ENCODE results near the gene THRB.

THRB gene

GRCh38 chr3:24232784-24233183 is 261.9 kb downstream of the THRB start:
- ChIA-PET POLR2A (no interaction called here), CTCF (interaction anchor here (1.2 to 3.7 kb wide), 5 partner anchors 9 to 233 kb away, joined by 4 to 16 read pairs (median 5); no protein-coding TSS in a partner anchor)
- DNase-seq (ENCODE audit: extremely low spot score): no peak
- TF ChIP-seq, protein P1, sequence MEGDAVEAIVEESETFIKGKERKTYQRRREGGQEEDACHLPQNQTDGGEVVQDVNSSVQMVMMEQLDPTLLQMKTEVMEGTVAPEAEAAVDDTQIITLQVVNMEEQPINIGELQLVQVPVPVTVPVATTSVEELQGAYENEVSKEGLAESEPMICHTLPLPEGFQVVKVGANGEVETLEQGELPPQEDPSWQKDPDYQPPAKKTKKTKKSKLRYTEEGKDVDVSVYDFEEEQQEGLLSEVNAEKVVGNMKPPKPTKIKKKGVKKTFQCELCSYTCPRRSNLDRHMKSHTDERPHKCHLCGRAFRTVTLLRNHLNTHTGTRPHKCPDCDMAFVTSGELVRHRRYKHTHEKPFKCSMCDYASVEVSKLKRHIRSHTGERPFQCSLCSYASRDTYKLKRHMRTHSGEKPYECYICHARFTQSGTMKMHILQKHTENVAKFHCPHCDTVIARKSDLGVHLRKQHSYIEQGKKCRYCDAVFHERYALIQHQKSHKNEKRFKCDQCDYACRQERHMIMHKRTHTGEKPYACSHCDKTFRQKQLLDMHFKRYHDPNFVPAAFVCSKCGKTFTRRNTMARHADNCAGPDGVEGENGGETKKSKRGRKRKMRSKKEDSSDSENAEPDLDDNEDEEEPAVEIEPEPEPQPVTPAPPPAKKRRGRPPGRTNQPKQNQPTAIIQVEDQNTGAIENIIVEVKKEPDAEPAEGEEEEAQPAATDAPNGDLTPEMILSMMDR (IDR thresholded peaks at IDR 0.05; ENCODE audit: control extremely low read depth, extremely low read depth, low read depth, missing control alignments): no peak

DNA sequence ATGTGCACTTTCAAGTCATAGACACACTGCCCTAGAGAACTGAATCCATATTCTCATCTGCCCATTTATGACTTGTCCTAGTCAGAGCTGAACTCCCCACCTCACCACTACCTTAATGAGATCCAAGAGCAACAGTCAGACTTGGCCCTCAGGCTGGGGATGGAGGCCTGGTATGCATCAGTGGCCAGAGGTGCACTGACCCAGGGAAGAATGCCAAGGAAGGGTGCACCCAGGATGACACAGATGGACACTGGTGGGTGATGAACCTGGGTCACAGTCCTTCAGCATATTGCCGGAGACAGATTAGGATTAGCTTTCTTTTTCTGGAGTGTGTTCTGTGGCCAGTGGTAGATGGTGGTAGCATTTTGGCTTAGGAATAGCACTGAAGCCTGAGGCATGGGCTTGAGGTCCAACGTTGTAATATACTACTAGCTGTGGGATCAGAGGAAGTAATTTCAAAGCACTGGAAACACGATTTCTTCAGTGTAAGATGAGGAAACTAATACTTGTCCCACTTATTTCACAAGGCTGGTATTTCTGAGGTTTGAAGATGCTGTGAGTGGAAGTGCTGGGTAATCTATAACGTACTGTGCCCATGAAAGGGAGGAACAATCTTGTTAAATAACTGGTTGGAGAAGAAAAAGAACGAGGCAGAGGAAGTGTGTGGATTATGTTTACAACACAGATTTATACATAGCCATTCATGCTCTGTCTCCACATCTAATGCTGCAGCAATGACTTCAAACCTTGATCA is 265.0 kb downstream of the THRB start:
- ChIA-PET CTCF (interaction anchor here (0.9 to 3.7 kb wide), 6 partner anchors 8 to 67 kb away, joined by 3 to 16 read pairs (median 4); no protein-coding TSS in a partner anchor), POLR2A (no interaction called here)
- DNase-seq (ENCODE audit: extremely low spot score): no peak
- TF ChIP-seq, protein P1 (IDR thresholded peaks at IDR 0.05; ENCODE audit: control extremely low read depth, extremely low read depth, low read depth, missing control alignments): no peak

DNA sequence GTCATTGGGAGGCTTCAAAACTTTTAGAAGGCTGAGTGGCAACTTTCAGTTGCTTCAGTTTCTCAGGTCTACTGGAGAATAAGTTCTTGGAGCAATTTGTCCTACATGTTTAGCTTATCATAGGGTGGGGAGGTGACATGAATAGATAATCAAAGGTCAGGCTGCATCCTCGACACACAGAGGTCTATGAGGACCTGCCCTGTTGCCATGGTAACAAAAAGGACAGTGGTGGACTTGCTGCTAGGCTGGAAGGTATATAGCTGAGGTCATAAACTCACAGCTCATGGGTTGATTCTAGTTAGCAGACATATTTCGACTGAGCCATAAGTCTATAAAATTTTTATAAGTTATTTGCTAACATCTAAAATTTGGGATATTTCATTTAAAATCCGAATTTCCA is 267.0 kb downstream of the THRB start:
- CTCF ChIA-PET: interaction anchor here (1.0 to 1.6 kb wide), 2 partner anchors 11 to 32 kb away, joined by 3 to 5 read pairs; no protein-coding TSS in a partner anchor
- TF ChIP-seq, protein P1 (IDR thresholded peaks at IDR 0.05; ENCODE audit: control extremely low read depth, extremely low read depth, low read depth, missing control alignments): no peak

GRCh38 chr3:24226397-24226796 is 268.3 kb downstream of the THRB start:
- POLR2A ChIA-PET: no interaction called here
- TF ChIP-seq, protein P1 (IDR thresholded peaks at IDR 0.05; ENCODE audit: control extremely low read depth, extremely low read depth, low read depth, missing control alignments): no peak
- CTCF ChIA-PET: interaction anchor here (1.1 to 3.5 kb wide), 4 partner anchors 11 to 231 kb away, joined by 4 to 15 read pairs (median 6); no protein-coding TSS in a partner anchor
- DNase-seq (ENCODE audit: extremely low spot score): no peak

More for the DNA sequence above, 267.0 kb downstream of the THRB start:
- POLR2A ChIA-PET: no interaction called here
- DNase-seq (ENCODE audit: extremely low spot score): no peak

- CTCF ChIA-PET: interaction anchor here (1.0 to 3.5 kb wide), 6 partner anchors 8 to 230 kb away, joined by 3 to 16 read pairs (median 5); no protein-coding TSS in a partner anchor
- TF ChIP-seq, protein P1 (IDR thresholded peaks at IDR 0.05; ENCODE audit: control extremely low read depth, extremely low read depth, low read depth, missing control alignments): no peak
- POLR2A ChIA-PET: no interaction called here
- DNase-seq (ENCODE audit: extremely low spot score): no peak
Measured at GRCh38 chr3:24225385-24225950, 269.2 kb downstream of the THRB start.

GRCh38 chr3:24224666-24225384 is 269.8 kb downstream of the THRB start:
- POLR2A ChIA-PET: no interaction called here
- no peak for DNase-seq (ENCODE audit: extremely low spot score)
- TF ChIP-seq, protein P1 (IDR thresholded peaks at IDR 0.05; ENCODE audit: control extremely low read depth, extremely low read depth, low read depth, missing control alignments): no peak
- CTCF ChIA-PET: interaction anchor here (1.0 to 3.5 kb wide), 5 partner anchors 9 to 39 kb away, joined by 3 to 16 read pairs (median 6); no protein-coding TSS in a partner anchor
